GM04504 (cell line): Measurements from ENCODE around the gene PRKRIP1.
"Not testable (repeated sequence)": the region's sequence is repeated elsewhere in the genome, so short reads cannot be mapped to it uniquely, and the experiment has no call there.

Experiments
- DNase-seq: peaks from one replicate; pipeline ENCODE4 v3.0.0-alpha.2; 2012; ENCODE audit warnings: low read depth

Gene PRKRIP1

GRCh38 chr7:102457352-102457924 is 61.3 kb downstream of the PRKRIP1 start:
- DNase-seq, result no peak

- no peak for DNase-seq
Observed at GRCh38 chr7:102459221-102459844, 63.2 kb downstream of the PRKRIP1 start.

DNA sequence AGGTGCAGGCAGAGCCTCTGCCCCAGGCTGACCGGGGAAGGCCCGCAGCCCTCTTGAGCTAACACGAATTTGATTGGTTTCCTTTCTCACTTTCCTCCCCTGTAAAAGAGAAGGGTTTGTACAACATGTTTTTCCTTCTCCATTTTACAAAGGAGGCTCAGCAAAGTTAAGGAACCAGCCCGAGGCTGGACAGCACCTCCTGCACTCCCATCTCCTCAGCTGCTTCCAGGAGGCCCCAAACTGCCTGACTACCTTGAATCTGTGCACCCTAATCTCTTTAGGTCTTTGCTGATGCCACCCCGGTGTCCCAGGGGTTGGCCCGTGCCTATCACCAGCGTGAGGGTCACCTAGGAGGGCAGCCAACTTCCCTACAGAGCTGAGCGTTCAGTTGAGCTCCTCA is 64.3 kb downstream of the PRKRIP1 start:
- DNase-seq, result no peak

DNA sequence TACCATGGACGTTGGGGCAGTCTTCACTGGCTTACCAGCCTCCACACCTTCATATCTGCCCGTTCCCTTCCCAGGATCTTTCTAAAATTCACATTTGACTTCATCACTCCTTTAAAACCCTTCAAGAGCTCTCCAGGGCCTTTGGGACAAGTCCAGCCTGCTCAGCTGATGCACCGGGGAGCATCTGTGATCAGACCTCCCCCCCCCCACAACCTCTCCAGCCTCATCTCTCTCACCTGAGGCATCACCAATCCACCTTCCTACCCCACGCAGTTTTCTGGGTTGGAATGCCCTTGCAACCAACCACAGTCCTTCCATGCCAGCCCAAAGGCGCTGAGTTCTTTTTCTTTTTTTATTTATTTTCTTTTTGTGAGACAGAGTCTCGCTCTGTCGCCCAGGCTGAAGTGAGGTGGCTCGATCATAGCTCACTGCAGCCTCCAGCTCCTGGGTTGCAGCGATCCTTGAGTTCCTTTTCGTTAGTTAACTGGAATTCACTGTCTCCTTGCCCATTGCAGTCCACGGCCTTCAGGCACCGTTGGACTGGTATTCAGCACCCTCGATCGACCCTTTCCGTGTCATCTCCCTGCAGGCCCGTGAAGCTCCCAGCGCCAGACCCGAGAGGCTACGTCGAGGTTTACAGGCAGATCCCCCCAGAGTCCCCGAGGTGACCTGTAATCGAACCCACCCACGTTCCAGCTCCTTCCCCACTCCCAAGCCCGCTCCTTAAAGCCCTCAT is 67.8 kb downstream of the PRKRIP1 start:
- DNase-seq, result no peak

DNA sequence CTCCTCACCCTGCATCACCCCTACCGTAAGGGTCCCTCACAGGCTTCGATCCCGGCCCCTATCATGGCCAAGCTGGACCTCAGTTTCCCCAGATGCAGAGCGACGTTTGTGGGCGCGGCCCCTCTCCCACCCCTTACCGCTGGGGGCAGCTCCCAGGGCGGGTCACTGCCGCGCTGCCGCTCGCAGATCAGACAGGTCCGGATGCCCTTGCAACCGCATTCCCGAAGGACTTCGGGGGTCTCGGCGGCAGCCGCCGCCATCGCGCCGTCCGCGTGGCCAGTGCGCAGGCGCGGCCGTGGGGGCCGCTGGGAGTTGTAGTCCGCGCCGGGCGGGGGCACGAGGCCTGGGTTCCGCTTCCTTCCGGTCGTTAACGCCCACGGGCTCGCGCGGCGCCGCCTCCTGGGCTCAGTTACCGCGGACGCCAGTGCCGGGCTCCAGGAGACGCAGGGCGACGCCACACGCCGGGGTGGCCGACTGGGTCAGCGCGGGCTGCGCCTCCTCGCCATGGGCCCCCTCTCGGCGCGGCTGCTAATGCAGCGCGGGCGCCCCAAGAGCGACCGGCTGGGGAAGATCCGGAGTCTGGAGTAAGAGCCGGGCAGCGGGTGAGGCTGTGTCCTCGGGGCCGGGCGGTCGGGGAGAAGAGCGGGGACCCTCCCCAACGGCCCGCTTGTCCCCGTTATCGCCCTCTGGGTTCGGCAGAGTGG is 68.6 kb downstream of the PRKRIP1 start, which contains the start of the genes ALKBH4 and LRWD1:
Gene ALKBH4 (minus strand): TSS at position 287 of the 704 bp plus-strand sequence. CDS start 27 bp downstream, at position 260.
Gene LRWD1 (plus strand): TSS at position 408 of the 704 bp plus-strand sequence. CDS start 97 bp downstream, at position 505.
- peak; percentile 79 for DNase-seq

GRCh38 chr7:102466097-102466496 is 69.9 kb downstream of the PRKRIP1 start:
- DNase-seq, result no peak

- no peak for DNase-seq
Observed at GRCh38 chr7:102467581-102468477, 71.7 kb downstream of the PRKRIP1 start.

GRCh38 chr7:102468478-102469350 is 72.6 kb downstream of the PRKRIP1 start:
- DNase-seq, result no peak

DNA sequence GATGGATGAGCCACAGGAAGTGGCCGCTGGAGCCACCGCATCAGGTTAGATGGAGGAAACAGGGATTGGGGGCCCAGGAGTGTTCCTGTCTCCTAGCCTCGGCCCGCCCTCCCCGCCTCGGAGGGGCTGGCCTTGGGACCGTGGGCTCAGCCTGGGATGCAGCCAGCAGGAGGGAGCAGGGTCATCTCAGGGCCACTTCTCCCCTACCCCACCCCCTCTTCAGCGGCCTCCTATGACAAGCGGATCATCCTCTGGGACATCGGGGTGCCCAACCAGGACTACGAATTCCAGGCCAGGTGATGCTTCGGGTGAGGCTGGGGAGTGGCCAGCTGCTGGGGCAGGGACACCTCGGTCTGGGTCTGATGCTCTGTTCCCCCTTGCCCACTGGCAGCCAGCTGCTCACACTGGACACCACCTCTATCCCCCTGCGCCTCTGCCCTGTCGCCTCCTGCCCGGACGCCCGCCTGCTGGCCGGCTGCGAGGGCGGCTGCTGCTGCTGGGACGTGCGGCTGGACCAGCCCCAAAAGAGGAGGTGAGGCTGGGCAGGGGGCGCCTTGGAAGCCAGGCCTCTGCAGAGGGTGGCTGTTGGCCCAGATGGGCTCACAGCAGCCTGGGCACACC is 73.3 kb downstream of the PRKRIP1 start:
- DNase-seq, result no peak

- no peak for DNase-seq
Observed at GRCh38 chr7:102469972-102470825, 74.0 kb downstream of the PRKRIP1 start.

DNA sequence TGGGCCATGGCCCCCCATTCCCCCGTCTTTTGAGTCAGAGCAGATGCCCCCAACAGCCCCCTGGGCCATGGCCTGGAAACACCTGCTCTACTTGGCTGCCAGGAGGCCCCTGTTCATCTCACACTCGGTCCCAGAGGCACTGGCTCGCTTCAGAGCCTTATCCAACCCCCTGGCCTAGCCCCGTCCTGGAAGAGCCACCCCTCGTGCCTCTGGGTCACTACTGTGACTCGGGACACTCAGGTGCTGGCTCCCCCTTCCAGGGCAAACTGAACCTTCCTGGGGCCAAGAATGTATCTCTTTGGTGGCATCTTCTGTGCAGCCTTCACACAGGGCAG is 75.6 kb downstream of the PRKRIP1 start:
- DNase-seq, result no peak

GRCh38 chr7:102472126-102473041 is 76.2 kb downstream of the PRKRIP1 start:
- DNase-seq, result no peak

DNA sequence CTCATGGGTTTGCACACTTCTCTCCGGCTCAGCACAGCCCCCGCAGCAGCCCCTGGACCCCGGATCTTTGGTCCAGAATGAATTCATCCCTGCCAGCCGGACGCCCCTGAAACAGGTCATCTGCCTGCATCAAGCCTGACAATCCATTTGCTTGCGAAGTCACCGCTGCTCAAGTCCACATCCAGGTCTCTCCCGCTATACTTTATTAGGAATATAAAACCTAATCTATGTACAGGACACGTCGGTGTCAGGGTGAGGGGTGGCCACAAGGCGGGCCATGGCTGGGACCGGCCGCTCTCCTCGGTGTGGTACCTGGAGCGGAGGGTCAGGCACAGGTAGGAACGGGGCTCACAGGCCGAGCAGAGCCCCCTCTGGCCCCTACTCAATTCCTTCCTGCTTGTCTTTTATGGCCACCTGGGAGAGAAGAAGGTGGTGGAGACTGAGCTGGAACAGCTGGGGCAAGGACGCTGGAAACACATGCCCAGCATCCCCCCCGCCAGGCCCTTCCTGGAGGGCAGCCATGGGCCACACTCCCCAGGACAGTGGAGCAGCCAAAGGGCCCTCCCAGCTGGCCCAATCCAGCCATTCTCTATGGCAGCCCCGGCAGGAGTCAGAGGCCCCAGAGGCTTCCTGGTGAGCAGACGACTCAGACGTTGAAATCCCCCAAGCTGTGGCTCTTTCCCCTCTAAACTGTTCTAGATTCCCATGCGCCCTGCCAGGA is 77.3 kb downstream of the PRKRIP1 start:
- no peak for DNase-seq

- DNase-seq, result not testable (repeated sequence)
Observed at GRCh38 chr7:102474116-102474515, 78.0 kb downstream of the PRKRIP1 start.

DNA sequence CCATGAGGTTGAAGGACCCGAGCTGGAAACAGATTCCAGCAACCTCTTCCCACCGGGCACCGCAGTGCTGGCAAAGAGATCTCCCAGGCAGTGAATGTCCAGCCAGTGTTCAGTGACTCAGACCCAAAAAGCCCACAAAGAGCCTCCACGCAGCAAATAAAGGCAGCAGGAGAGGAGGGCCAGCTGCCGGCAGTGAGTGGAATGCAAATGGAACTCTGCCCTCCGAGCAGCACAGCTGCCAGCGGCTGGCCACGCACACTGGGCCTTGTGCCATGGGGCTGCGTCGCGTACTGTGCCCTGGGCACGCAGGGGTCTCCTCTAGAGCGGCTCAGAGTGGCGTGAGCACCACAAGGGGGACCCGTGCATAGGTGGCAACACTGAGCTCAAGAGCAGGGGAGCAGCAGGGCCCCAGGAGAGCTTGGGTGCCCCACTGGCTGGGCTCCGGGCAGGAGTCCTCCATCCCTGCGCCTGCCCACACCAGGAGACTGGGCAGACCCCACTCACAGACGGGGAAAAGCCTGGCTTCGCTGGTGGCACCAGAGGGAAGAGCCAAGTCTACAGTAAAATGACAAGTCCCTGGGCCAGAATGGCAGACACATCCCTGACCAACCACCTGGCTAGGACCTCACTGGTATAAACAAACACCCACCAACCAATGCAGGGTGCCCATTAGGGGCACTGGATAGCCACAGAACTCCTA is 78.7 kb downstream of the PRKRIP1 start:
- not testable (repeated sequence) for DNase-seq
